Natural killer cell (primary cell): ENCODE results near the gene CPNE4. TPM values are rescaled to one million over a fixed set of nuclear protein-coding genes. Genes with fewer than 3 reads are reported as not detected.

ENCODE experiments used
- ATAC-seq, 3 donors: fragments of 150-1000 bp in 2 of 3; fragments of 200-7000 bp in 1 of 3; cut with Tn5 transposase; 1 replicate in 1 of 3; 2 replicates in 2 of 3; pipeline ENCODE4 v1.10.0; 2021; ENCODE audit warnings: mild to moderate bottlenecking in 2 of 3, moderate library complexity in 2 of 3
- DNase-seq, 2 donors: peaks; one replicate each; pipeline versions ENCODE4 v3.0.0 to v3.0.0-alpha.2; 2013 to 2021; ENCODE audit warnings: mixed read lengths in 1 of 2
- H3K27ac ChIP-seq: one replicate; pipeline ENCODE4 v1.5.1; 2013; ENCODE audit warnings: mild to moderate bottlenecking, low read length
- H3K27me3 ChIP-seq: one replicate; pipeline ENCODE4 v1.6.1; 2013; ENCODE audit warnings: low read length; ENCODE audit not compliant: control insufficient read depth, insufficient read depth
- H3K36me3 ChIP-seq: one replicate; pipeline ENCODE4 v1.6.1; 2013; ENCODE audit warnings: low read length; ENCODE audit not compliant: control insufficient read depth, insufficient read depth
- H3K4me1 ChIP-seq: one replicate; pipeline ENCODE4 v1.6.1; 2013; ENCODE audit warnings: low read length; ENCODE audit not compliant: control insufficient read depth, insufficient read depth
- H3K4me3 ChIP-seq: one replicate; pipeline ENCODE4 v1.5.1; 2013; ENCODE audit warnings: low read length
- H3K9me3 ChIP-seq: one replicate; pipeline ENCODE4 v1.6.1; 2013; ENCODE audit warnings: low read length; ENCODE audit not compliant: control insufficient read depth, insufficient read depth
- H3K27ac Mint-ChIP-seq, 2 donors: one replicate each; pipeline ENCODE4 v1.8.0; 2022; ENCODE audit warnings: mild to moderate bottlenecking in 2 of 2, mixed read lengths in 2 of 2, moderate library complexity in 1 of 2
- H3K27me3 Mint-ChIP-seq, 2 donors: one replicate each; pipeline ENCODE4 v1.8.0; 2022; ENCODE audit warnings: low read depth in 2 of 2, mixed read lengths in 2 of 2
- H3K36me3 Mint-ChIP-seq: one replicate; pipeline ENCODE4 v1.8.0; 2022; ENCODE audit warnings: mixed read lengths
- H3K4me1 Mint-ChIP-seq, 2 donors: one replicate each; pipeline ENCODE4 v1.8.0; 2022; ENCODE audit warnings: mixed read lengths in 2 of 2
- H3K4me3 Mint-ChIP-seq: one replicate; pipeline ENCODE4 v1.8.0; 2022; ENCODE audit warnings: mild to moderate bottlenecking, moderate library complexity, mixed read lengths
- H3K9me3 Mint-ChIP-seq, 2 donors: one replicate each; pipeline ENCODE4 v1.8.0; 2022; ENCODE audit warnings: mixed read lengths in 2 of 2
- CTCF ChIP-seq: fragments of 200-600 bp; IDR thresholded peaks from one replicate; pipeline ENCODE4 v1.8.0; 2022; ENCODE audit warnings: antibody characterized with exemption
- WGBS: methylation state at CpG from one replicate; pipeline ENCODE4 v1.1.7; 2013; ENCODE audit warnings: missing lambda C conversion rate; ENCODE audit not compliant: insufficient coverage; 5-methylcytosine and 5-hydroxymethylcytosine counted together
- intact Hi-C: fragments of 100-400 bp; cut with micrococcal nuclease; formaldehyde crosslinking; loops from one replicate; pipeline ENCODE4 v1.14.2; 2022
- total RNA-seq, 4 donors: library from RNA; stranded (reverse); fragments of 120-200 nt in 1 of 4; gene quantifications; one replicate each; pipeline versions ENCODE4 v1.2.3 to v1.2.4, GENCODE V29; 2013 to 2022

Gene CPNE4
- total RNA-seq, 3 donors from 2014 or later (not counting 1 experiment from before 2014, with no cell fraction given) = not detected

- peaks cover 32 to 63% of the 10 kb centered on the region in 2 donors for H3K27me3 Mint-ChIP-seq
- WGBS = under 1% methylated on average over 10 of the region's 14 CpGs
- Histone ChIP-seq H3K27me3 (peaks cover 31% of the 10 kb centered on the region), H3K4me1 (no peaks in the 10 kb centered on the region), H3K9me3 (peaks cover 6% of the 10 kb centered on the region), H3K27ac (no peak overlapping the region), H3K36me3 (no peaks in the 10 kb centered on the region), H3K4me3 (no peak overlapping the region)
- H3K4me3 Mint-ChIP-seq = no peak overlapping the region
- intact Hi-C loops = loop anchor here (10.0 kb wide), 1 partner anchor 979 kb away; no protein-coding TSS in a partner anchor
- ATAC-seq (no peak), DNase-seq (no peak)
- peaks cover 0 to 3% of the 10 kb centered on the region in 2 donors for H3K9me3 Mint-ChIP-seq
- no peak for TF ChIP-seq CTCF
- H3K4me1 Mint-ChIP-seq = peaks cover 0 to 6% of the 10 kb centered on the region in 2 donors
- H3K36me3 Mint-ChIP-seq = no peaks in the 10 kb centered on the region
- H3K27ac Mint-ChIP-seq = no peak overlapping the region
Measured at GRCh38 chr3:132034097-132034485, 723 bp downstream of the CPNE4 start.

- no peak overlapping the region for H3K4me3 ChIP-seq
- no peak overlapping the region for H3K27ac Mint-ChIP-seq
- no peak overlapping the region for H3K27ac ChIP-seq
- H3K27me3 ChIP-seq = peaks cover 31% of the 10 kb centered on the region
- no peak for DNase-seq
- H3K36me3 ChIP-seq = no peaks in the 10 kb centered on the region
- H3K36me3 Mint-ChIP-seq = no peaks in the 10 kb centered on the region
- peaks cover 0 to 6% of the 10 kb centered on the region in 2 donors for H3K4me1 Mint-ChIP-seq
- no peak overlapping the region for H3K4me3 Mint-ChIP-seq
- intact Hi-C loops = loop anchor here (10.0 kb wide), 1 partner anchor 979 kb away; no protein-coding TSS in a partner anchor
- no peak for TF ChIP-seq CTCF
- H3K27me3 Mint-ChIP-seq = peaks cover 32 to 64% of the 10 kb centered on the region in 2 donors
- H3K9me3 ChIP-seq = peaks cover 6% of the 10 kb centered on the region
- H3K9me3 Mint-ChIP-seq = peaks cover 0 to 3% of the 10 kb centered on the region in 2 donors
- no peaks in the 10 kb centered on the region for H3K4me1 ChIP-seq
- 10% methylated on average over 14 of the region's 15 CpGs for WGBS
- ATAC-seq = no peak
Measured at GRCh38 chr3:132033471-132033870, 1.3 kb downstream of the CPNE4 start.

- Mint-ChIP-seq H3K4me1 (peaks cover 0 to 6% of the 10 kb centered on the region in 2 donors), H3K9me3 (peaks cover 0 to 3% of the 10 kb centered on the region in 2 donors), H3K36me3 (no peaks in the 10 kb centered on the region), H3K27ac (no peak overlapping the region), H3K27me3 (peaks cover 32 to 64% of the 10 kb centered on the region in 2 donors), H3K4me3 (no peak overlapping the region)
- peaks cover 6% of the 10 kb centered on the region for H3K9me3 ChIP-seq
- H3K36me3 ChIP-seq = no peaks in the 10 kb centered on the region
- no peak for ATAC-seq
- H3K4me1 ChIP-seq = no peaks in the 10 kb centered on the region
- DNase-seq = no peak
- 88% methylated on average over 8 of the region's 8 CpGs for WGBS
- H3K4me3 ChIP-seq = no peak overlapping the region
- H3K27me3 ChIP-seq = peaks cover 31% of the 10 kb centered on the region
- intact Hi-C loops = loop anchor here (10.0 kb wide), 1 partner anchor 978 kb away; no protein-coding TSS in a partner anchor
- no peak for TF ChIP-seq CTCF
- H3K27ac ChIP-seq = no peak overlapping the region
Measured at GRCh38 chr3:132032959-132033358, 1.9 kb downstream of the CPNE4 start.
